Stimulated activated CD4-positive, alpha-beta T cell treated with anti-CD3 and anti-CD28 coated beads, Interleukin-15, amount 100 ng/mL, for 24 hours (primary cell): ENCODE measurements around the gene DPT.
A peak's percentile ranks its signal among the peaks of the same experiment; 100 is the strongest.
"Not testable (repeated sequence)": the region's sequence is repeated elsewhere in the genome, so short reads cannot be mapped to it uniquely, and the experiment has no call there.

Source experiments
- DNase-seq: peaks from one replicate; pipeline ENCODE4 v3.0.0-alpha.2; 2020

DPT gene

DNA sequence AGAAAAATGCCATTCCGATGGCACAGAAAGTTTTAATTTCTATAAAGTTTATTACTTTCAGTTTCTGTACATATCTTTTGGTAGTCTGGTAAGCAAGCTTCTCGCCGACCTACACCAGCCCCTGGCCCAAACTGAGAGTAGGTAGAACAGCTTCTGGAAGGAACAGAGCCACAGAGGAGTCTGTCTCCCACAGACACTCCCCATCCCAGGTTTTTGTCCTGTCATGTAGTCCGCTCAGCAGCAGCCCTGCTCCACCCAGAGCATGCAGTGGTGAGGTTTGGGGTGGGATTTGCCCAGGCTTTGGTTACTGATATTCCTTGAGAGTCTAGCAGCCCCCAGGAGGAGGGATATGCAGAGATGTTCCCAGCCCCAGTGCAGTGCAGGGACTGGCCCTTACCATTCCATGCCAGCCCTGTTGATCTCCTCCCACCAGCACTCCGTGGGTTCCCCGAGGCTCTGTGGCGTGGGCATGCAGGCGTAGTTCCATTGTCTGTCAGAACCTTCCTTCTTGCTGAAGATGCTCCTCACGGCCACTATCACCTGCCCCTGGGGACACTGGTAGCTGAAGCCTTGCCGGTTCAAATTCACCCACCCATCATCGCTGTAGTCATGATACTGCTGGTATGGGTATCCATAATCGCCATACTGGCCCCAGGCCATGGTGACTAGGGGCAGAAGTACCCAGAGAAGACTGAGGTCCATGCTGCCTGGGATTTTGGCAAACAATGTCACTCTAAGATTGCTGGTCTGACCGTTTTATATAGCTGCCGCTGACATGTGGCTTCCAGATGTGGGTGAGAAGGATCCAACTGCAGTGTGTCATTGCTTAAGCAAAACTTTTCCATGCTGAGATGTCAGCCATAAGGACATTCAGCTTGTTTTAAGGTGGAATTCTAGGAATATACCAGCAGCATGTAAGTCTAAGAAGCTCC, at the start of gene DPT:
DPT (minus strand) TSS at position 734 of the 932 bp plus-strand sequence; CDS start at position 702, 32 bp downstream.
- DNase-seq: no peak

DNA sequence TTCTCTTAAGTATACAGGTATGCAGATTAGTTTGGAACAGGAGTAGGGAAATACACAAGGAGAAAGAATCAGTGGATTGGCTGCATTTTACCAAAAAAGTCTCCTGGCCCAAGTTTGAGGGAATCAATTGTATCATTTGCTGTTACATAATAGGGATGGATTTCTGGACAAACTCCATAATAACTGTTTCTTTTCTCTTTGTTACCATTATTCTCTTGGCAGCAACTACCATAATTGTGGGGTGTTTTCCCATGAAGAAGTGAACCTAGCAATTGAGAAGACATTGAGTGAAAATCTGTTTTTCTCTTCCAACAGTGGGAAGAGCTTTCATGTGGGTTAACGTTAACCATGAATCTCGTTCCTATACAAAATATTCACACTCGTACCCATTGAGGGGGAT, 46.4 kb upstream of the DPT start:
- DNase-seq: no peak

GRCh38 chr1:168774241-168774640, 45.2 kb upstream of the DPT start:
- DNase-seq: no peak

GRCh38 chr1:168772428-168773060, 43.5 kb upstream of the DPT start:
- DNase-seq: no peak

DNA sequence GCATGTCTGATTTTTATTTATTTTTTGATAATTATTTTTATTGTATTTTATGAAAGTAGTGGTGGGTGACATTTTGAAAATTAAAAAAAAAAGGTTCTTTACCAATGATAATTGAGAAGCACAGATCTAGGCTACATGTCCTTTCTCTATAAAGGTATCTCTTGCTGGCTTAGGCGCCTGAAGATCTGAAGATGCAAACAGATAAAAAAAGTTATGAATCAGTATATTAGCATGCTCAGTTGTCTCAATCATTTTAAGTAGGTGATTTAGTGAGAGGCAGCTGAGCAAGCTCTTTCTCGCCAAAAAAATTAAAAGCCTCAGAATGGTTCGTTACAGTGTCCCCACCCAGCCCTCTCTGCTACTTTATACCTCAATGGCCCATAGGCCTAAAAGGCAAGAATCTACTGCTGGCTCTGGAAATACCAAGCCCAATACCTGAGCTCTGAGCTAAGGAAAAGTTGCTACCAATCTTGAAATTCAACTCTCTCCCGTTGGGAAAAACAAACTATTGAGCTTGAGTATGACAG, 42.2 kb upstream of the DPT start:
- DNase-seq: no peak

- DNase-seq: not testable (repeated sequence)
Measured at GRCh38 chr1:168769893-168770292, 40.9 kb upstream of the DPT start.

DNA sequence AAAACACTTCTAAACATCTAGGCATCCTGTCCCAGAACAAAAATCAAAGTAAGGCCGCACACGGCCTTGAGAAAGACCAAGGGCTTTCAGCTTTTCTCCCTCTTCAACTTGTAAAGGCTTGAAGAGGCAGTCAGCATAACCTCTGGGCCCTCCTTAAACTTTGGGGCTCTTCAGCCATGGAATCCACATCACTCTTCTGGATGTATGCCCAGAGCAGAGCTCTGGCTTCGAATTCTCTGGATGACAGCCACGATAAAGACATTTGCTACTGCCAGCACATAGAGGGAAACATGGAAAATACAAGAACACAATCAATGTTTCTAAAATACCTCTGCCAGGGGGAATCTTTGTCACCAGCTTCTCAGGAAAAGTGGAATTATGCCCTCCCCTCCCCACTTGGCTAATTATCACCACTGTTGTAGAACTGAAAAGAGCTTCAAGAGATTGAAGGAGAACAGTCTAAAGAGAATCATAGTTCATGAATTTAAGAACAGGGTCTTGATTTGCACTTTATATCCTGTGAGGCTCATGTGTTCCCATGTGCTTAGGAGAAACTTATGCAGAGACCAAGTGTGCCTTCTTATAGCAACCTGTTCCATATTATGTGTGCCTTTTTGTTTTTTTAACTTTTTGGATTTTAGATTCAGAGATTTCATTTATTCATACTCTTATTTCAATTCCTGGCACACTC, 39.0 kb upstream of the DPT start:
- no peak for DNase-seq

- DNase-seq: no peak
Measured at GRCh38 chr1:168766568-168766967, 37.6 kb upstream of the DPT start.

DNA sequence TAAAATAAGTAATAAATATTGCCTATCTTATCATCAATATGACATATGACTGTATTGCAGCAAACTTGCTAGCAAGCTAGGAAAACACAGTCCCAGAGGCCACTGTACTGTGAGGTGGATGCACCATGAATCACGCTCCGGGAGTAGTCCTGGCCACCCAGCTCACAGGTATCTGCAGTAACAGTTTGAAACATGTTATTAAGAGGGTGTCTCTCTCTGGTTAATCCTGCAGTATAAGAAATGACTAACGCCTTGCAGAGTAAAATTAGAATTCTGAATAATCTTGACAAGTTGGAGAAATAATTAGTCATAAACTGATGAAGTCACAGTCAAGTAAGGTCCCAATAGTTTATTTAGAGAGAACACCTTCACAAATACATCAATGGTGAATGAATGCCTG, 34.0 kb upstream of the DPT start:
- DNase-seq: peak; percentile 34

DNA sequence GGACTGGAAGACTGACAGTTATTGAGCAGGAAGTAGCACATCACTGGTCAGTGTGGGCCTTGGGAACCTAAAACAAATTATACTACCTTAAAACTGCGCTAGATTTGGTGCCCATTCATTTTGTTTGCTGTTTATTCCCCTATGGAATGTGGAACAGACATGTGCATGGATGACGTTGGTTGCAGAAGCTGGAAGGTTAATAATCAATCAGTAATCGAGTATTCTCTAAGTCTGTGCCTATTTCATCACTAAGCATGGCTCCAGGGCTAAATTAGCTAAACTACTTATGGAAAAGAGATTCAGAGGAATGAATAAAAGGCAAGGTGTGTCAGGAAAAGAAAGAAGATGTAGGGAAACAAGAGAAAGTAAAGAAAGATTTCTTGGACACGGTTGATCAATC, 33.5 kb upstream of the DPT start:
- no peak for DNase-seq

DNA sequence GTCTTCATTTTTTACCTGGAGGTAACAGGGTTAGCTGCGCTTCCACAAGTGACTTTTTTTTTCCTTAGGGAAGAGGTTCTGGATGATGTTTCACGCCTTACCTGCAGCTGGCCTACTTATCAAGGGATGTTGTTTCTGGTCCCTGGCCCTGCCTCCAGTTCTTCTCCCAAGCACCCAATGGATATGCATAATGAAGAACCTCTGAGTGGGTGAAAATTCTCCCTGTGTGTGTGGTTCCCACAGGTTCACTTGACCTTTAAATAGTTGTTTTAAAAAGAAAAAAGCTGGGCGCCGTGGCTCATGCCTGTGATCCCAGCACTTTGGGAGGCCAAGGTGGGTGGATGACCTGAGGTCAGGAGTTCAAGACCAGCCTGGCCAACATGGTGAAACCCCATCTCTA, 31.8 kb upstream of the DPT start:
- no peak for DNase-seq

GRCh38 chr1:168760241-168760640, 31.2 kb upstream of the DPT start:
- no peak for DNase-seq

DNA sequence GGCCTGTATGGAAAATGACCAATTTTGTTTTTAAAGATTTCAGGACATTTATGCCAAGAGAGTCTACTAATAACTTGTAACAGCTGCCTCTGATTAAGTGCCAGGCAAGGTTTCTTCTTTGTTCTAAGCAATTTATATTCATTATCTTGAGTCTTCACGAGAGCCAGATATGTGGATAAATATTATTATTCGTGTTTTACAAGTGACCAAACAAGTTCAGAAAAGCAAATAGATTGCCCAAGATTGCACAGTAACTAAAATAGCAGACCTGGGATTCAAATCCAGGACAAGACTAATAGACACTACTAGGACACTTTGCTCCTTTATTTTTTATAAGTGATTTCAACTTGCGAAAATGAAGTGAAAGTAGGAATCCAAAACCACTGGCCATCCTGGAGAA, 30.1 kb upstream of the DPT start:
- DNase-seq: no peak

DNA sequence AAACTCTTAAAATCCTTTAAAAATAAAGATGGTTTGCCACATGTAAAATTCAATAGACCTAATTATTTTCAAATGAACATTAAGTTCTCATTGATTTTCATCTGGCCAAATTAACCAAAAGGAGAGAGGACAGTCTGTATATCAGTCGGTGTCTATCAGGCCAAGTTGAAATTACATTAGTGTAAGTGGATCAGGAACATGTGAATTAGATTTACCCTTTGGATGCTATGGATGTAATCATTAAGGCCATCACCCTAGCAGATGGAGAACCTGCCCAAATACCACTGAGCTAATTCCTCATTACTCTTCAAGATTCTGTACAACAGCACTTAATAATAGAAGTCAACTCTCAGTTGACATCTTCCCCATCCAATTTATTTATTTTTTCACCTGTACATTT, 29.5 kb upstream of the DPT start:
- DNase-seq: no peak

DNA sequence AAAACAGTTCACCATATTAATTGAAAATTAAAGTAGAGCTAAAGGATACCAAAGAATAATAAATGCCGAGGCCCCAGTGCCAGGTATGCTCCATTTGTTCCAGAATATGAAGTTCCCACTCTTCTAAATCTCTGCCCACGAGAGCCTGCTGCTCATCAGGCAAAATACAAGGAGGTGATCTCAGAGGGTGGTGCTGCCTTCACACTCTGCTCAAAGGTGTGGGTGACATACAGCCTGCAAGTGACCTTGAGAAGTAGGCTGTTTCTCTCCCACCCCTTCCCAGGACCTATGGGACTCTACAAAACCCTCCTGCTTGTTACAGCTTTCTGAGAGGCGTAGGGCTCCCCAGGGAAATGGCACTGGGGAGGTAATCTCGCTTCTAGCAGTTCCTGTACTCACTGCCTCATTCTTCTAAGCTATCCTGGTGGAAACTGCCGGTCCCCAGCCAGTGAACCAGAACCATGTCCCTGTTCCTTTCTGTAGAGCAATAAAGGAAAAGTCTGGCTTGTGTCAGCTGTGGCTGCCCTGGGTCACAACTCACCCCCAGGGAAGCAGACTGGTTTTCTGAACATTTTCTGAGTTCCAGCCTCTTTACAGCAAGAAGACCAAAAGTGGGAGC, 26.9 kb upstream of the DPT start:
- no peak for DNase-seq

DNA sequence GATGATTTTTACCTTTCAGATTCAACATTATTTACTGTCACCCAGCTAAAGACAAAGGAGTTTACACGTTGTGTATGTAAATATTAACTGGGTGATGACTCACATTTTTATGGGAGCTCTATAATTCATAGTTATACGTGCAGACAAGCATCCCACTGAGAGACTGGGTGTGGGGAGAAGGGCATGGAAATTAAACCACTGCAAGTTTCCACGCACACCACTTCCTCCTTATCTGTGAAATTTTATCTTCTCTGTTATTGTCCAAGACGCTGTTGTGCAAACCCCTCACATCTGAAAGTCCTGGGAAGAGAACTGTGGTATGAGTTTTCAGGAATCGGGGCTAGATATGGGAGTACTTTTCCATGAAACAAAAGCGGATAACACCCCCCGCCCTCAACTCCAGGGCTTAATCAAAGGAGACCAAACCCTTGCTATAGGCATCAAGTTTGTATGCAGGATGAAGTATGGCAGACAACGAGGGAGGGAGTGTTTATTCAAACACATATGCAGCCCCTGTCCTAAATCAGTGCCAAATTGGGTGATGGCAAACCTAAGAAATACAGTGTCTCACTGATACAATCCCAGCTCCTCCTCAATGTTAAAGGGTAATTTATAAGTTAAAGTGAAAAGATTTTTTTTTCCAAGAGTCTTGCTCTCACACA, 23.3 kb upstream of the DPT start:
- no peak for DNase-seq

GRCh38 chr1:168751195-168751650, 22.2 kb upstream of the DPT start:
- no peak for DNase-seq

DNA sequence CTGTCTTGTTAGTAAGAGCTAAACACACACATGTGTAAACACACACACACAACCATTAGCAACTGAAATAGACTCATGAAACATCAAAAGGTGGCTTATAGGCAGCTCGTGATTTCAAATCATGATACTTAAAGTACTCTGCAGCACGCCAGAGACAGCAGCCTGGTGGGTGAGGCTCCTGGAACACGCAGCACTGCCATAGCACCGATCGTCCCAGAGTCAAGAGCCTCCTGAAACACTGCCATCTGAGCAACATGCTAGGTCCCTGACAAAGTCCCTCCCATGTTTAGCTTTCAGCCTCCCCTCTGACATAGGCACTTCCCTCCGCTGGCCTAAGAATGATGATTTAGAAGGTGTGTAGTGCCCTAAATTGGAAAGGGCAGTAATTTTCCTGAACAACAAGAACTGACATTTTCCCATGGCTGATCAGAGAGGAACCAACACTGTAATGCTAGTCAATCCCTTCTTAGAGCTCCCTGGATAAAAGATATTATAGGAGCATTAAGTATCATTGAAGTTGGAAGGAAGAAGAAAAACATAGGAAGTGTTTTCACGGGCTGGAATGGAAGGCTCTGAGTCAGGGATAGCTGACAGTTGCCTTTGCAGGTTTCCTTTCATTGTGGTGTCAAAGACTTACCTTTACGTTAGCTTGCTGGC, 14.1 kb upstream of the DPT start:
- DNase-seq: no peak

GRCh38 chr1:168742386-168742785, 13.4 kb upstream of the DPT start:
- no peak for DNase-seq

GRCh38 chr1:168739908-168740307, 10.9 kb upstream of the DPT start:
- DNase-seq: no peak

DNA sequence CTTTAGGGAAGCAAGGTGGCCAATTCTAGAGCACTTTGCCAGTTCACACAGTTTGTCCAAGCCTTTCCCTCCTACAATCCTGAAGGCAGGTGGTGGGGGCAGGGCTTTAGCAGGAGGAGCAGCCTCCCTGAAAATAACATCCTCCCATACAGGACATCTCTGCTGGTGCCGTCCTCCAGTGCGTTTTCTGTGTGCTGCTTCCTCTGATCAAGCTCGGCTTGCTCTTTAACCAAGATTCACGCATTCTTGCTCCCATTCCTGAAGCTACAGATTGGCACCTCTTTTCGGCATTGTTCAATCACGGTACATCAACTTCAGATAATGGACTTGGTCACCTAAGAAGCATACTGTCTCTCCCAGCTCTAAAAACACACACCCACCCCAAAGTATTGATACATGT, 7.5 kb upstream of the DPT start:
- DNase-seq: no peak

- DNase-seq: no peak
Measured at GRCh38 chr1:168735974-168736373, 7.0 kb upstream of the DPT start.
